ENCODE measurements around the gene CORO2B.
A peak's percentile ranks its signal among the peaks of the same experiment; 100 is the strongest.

CORO2B gene

GRCh38 chr15:68612503-68612902 lies 33.7 kb downstream of the CORO2B start:
- DNase-seq, result no peak

- no peak for DNase-seq
Measured at GRCh38 chr15:68612979-68613740, 34.4 kb downstream of the CORO2B start.

DNA sequence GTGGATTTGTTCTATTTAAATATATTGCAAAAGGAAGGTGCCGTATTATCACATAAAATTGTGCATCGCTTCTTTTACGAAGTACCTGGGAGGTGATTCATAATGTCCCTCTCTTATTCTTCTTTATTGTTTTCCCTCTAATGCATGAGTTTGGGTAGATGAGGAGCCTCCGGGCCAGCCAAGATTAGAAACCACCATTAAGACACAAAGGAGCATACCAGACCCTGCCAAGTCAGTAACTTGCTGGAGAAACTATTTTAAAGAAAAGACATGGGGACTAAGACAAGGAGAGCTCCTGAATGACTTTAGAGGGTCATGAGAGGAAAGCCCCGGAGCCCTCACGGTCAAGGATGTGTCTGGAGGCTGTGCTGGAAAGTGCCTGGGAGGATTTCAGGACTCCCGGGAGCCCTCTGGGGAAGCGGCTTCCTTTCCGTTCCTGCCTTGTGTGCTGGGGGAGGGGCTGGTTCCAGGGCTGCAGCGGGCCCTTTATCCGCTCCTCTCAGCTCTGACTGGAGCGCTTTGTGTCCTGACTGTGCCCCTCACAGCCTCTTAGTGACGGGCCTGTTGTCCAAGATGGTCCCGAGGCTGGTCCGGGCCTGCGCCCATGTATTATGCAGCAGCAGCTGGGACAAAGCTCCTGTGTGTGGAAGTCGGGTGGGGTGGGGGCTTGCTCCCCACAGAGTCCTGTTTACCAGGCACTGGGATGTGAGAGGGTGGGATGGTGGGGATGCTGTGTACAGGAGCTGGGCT lies 35.7 kb downstream of the CORO2B start:
- no peak for DNase-seq

DNA sequence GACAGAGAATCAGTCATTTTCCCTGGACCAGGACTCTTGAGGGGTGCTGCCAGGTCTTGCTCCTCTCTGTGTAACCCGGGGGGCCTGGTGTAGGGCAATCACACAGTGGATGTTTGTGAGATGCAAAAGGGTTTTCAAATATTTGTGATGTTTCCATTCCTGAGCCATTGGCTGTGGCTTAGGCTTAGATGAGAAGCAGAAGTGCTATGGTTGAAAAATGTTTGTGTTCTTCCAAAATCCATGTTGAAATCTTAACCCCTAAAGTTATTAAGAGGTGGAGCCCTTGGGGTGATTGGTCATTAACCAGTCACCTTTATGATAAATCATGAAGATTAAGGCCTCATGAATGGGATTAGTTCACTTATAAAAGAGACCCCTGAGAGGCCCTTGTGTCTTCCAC lies 36.5 kb downstream of the CORO2B start:
- DNase-seq, result no peak

- DNase-seq, result no peak
Measured at GRCh38 chr15:68615811-68616210, 37.0 kb downstream of the CORO2B start.

DNA sequence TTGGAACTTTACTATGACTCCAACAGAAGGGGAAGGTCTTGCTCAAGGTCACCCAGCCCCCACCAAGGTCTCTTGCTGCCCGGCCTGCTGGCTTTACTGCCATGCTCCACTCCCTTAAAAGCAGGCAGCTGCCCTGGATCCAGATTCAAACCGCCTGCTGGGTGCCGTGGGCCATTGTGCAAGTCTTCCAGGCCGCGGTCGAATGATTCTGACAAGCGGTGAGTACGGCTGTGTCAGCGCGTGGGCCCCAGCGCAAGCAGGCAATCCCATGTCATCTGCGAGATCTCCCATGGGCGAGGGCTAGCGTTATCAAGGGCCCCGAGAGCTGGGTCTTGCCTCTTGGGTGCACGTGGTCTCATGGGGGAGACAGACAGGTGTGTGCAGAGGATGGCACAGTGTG lies 37.6 kb downstream of the CORO2B start:
- DNase-seq, result no peak

DNA sequence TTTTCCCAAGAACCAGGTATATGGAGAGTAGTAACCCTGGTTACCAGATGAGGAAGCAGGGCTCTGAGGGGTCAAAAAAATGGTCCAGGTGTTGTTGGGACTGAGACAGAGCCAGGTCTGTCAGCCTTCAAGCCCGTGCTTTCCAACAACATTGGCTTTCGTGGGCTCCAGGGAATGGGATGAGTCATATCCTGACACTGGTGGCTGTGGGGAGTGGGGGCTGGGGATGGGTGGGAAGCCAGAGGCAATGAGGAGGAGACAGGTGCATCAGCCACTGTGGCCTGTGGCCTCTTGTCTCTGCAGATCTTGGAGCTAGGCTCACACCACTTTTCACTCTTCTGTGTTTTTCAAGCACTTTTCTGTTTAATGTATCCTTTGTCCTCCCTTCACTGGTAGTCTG lies 38.2 kb downstream of the CORO2B start:
- DNase-seq, result no peak

- DNase-seq, result no peak
Measured at GRCh38 chr15:68617777-68618176, 39.0 kb downstream of the CORO2B start.

- no peak for DNase-seq
Measured at GRCh38 chr15:68618394-68618793, 39.6 kb downstream of the CORO2B start.

- no peak for DNase-seq
Measured at GRCh38 chr15:68618908-68619698, 40.3 kb downstream of the CORO2B start.

DNA sequence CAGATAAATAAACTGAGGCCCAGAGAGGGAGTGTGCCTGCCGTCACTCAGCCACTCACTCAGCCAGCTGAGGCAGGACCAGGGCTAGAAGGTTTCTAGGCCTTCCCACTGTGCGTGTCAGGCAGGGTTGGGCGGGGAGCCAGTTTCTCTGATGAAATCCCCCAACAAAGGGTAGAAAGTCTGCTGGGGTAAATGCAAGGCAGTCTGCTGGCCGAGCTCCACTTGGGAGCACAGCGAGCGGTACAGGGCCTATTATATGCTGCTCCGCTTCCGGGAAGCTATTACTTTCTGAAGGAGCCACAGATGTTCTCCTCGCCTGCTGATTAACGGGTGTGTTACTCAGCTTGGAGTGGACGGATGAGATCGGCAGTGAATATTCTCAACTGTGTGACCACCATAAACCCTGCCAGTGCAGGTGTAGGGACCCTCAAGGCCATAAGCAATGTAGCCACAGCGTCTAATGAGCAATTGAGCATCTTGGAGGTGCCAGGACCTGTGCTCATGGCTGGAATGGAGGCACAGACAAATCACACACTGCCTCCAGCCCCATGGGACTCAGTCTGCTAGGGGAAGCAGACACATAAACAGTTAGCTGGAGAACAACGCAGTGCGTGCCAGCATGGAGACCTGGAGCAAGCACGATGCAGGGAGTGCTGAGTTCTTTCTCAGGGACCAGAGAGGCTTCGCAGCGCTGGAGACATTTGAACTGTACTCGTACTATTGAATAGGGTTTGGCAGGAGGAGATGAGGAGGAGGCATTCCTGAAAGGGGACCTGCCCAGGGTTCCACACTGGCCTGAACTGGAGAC lies 42.1 kb downstream of the CORO2B start:
- DNase-seq, result peak; percentile 79

DNA sequence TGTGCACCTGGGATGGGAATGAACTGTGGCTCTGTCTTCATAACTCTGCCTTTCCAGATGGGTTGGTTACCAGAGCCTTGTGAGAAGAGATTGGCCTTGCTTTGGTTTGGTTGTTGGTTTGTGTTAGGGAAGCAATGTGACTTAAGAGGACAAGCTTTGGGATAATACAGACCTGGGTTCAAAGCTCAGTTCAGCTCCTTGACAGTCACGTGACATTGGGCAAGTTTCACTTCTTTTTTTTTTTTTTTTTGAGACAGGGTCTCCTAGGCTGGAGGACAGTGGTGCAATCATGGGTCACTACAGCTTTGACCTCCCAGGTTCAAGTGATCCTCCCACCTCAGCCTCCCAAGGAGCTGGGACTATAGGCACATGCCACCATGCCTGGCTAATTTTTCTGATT lies 42.7 kb downstream of the CORO2B start:
- DNase-seq, result no peak

DNA sequence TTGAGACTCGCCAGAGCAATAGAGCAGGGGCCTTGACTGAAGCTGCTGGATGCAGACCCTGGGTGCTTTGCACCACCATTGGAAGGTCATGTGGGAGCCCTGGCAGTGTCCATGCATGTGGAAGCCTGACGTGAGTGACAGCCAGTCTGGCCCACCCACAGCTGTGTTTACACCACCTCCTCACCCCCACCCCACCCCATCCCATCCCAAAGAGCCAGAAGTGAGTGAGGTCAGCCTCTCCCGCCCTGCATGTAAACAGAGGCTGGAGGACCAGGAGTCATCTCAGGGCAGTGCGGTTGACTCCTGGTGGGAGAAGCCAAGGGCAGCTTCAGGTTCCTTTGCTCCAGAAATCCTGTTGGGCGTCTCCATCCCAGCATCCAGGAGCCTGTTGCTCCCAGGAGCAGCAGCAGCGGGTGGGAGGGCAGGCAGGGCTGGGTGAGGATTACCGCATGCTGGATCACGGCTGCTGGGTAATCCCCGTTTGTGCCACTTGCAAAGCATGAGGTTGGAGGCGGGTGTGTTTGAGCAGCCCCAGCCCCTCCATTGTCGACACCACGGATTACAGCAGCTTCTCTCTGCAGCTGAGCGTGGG lies 44.6 kb downstream of the CORO2B start:
- DNase-seq, result no peak

DNA sequence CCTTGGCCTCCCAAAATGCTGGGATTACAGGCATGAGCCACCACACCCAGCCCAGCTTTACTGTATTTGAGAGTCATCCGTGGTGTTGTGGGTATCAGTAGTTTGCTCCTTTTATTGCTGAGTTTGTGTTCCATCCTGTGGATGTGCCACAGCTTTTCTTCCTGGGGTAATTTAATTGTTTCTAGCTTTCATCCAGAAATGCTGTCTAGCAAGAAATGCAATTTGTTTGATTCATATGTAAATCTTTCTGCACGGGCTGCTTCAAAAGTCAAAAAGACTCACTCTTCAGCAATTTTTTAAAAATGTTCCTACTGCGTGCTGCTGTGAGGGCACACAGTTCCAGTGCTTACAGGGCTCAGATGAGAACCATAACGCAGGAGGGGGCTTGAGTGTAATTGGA lies 47.1 kb downstream of the CORO2B start:
- no peak for DNase-seq

DNA sequence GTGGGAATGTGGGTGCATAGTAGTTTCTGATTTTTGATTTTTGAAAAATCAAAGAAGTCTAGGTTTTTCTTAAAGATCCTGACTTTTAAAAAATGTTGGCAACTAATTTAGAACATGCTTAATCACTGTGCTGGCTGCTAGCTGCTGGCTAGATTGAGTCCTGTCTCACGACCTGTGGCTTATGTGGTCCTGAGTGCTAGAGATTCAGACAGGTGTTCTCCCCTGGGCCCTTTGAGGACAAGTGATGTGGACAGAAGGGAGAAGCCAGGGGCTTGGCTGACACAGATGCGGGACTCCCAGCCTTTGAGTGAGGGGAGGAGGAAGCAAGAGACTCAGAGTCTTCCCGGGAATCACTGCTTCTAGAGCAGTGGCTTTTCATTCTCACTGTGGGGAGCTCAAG lies 47.5 kb downstream of the CORO2B start:
- no peak for DNase-seq

GRCh38 chr15:68626739-68627138 lies 47.9 kb downstream of the CORO2B start:
- DNase-seq, result no peak

GRCh38 chr15:68627476-68627875 lies 48.7 kb downstream of the CORO2B start:
- DNase-seq, result no peak

- no peak for DNase-seq
Measured at GRCh38 chr15:68627995-68628394, 49.2 kb downstream of the CORO2B start.

DNA sequence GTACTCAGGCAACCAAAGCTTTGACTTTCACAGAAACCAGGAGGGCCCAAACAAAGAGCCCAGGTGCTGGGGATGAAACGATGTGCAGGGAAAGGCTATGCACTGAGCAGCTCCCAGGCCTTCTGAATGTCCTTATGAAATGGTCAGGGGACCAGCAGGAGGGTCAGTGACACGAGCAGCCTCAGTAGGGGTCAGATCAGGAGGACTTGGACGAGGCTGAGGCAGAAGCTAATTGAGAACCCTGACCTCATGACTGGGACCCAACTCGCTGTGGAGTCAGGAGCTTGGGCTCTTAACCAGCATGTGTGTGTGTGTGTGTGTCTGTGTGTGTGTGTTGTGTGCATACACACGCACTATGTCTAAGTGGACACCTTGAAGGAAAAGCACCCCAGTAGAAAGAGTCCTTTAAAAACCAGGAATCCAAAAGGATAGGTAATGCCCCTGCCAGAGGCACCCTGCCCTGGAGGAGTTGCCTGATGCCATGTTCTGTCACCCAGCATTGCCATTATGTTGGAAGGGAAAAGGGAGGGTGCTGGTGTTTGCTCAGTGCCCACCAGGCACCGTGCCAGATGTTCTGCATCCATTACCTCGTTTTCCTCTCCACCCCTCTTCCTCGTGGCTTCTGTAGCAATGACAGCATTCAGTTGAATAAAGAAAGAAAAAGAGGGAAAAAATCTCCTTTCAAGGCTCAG lies 50.9 kb downstream of the CORO2B start:
- no peak for DNase-seq

DNA sequence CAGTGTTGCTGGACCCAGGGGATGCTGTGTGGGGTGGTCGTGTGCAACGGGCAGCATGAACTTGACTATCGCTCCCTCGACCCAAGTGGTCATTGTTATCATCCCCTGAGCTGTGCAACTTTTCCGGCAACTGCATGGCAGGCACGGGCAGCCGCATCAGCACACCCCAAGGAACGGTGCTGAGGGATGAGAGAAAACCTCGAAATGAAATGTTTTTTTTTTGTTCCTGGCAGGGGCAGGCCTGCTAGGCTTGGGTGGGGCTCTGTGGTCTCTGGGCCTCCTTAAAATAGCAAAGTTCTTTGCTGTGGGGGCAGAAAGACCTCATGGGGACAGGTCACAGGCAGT lies 51.4 kb downstream of the CORO2B start:
- no peak for DNase-seq

DNA sequence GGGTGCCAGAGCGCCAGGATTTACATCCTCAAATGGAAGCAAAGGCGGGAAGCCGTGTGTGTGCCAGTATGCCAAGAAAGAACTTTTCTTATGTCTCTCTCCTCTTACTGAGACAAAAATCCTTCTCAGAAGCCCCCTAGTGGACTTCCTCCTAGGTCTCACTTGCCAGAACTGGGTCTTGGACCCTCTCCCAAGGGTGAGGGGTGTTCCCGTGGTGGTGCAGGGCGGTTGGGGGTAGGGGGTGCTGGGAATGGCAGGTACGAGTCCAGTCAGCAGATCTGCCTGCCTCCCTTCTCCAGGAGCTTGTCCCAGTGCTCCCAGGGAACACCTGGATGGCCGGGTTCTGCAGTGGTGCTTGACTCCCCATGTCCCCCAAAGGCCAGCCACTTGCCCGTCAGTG lies 52.0 kb downstream of the CORO2B start:
- no peak for DNase-seq

- no peak for DNase-seq
Measured at GRCh38 chr15:68631601-68632051, 52.8 kb downstream of the CORO2B start.

All from GOT3 (cell line).